Stimulated activated CD4-positive, alpha-beta T cell treated with anti-CD3 and anti-CD28 coated beads, Interleukin-1b, Interleukin-23, amount 100 ng/mL, for 4 hours (primary cell): ENCODE results near the gene GNA12.
"Not testable (repeated sequence)": the region's sequence is repeated elsewhere in the genome, so short reads cannot be mapped to it uniquely, and the experiment has no call there.

Experiments
- DNase-seq, 2 donors: peaks; one replicate each; pipeline ENCODE4 v3.0.0-alpha.2; 2020; ENCODE audit warnings: low read depth in 2 of 2

The GNA12 gene

DNA sequence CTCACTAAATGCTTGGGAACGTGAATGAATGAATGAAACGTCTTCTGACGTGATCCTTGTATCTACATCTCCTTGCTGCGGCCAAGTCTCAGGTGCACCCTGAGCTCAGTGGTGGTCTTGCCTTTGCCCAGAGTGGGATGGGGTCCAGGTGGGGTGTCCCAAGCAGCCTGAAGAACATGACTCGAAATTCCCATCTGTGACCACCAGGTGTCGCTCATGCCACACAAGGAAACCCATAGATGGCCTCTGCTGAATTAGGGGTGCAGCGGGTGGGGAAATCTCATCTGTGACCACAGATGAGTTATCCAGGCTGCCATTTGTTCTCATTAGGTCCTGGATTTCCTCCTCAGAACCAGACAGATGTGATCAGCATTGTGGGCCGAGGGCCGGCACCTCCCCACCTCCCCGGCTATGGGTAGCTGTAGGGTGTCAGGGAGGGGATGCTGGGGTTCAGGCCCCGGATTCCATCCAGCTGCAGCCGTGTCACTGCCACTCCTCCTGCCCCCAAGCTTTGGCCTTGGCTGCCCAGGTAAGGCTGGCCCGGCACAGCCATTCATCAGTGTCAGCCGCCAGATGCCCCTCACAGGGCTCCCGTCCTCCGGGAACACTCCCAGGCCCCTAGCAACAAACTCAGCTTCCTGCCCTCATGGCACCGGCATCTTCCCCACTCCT is 21.0 kb upstream of the GNA12 start:
- DNase-seq, result peak; percentile 62 to 73

- DNase-seq, result no peak
Observed at GRCh38 chr7:2864204-2864985, 20.3 kb upstream of the GNA12 start.

GRCh38 chr7:2863461-2864066 is 19.5 kb upstream of the GNA12 start:
- DNase-seq, result peak; percentile 44 to 46

DNA sequence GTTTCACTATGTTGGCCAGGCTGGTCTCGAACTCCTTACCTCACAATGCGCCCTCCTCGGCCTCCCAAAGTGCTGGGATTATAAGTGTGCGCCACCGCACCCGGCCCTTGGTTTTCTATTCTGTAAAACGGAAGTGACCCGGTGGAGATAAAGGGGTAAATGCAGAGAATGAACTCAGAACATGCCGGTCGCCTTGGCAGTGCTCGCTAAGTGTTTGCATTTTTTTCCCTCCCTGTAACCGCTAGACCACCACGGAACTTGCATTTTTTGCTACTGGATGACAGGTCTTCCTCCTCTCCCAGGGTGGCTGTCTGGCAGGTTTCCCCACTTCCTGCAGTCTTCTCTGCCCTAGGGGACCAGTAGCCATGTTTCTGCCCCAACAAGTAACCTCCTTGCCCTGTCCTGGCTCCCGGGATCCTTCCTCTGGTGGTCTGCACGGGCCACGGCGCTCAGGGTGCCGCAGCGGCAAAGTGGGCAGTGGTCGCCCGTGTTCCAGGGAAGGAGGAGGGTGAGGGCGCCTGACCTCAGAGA is 18.8 kb upstream of the GNA12 start:
- DNase-seq, result no peak

DNA sequence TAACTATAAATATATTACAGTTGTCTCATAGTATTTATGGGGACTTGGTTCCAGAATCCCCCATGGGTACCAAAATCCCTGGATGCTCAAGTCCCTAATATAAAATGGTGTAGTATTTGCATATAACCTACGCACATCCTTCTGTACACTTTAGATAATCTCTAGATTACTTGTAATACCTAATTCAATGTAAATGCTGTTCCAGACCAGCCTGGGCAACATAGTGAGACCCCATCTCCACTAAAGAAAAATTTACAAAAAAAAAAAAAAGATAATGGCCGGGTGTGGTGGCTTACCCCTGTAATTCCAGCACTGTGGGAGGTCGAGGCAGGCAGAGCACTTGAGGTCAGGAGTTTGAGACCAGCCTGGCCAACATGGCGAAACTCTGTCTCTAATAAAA is 17.4 kb upstream of the GNA12 start:
- no peak for DNase-seq

GRCh38 chr7:2860627-2861133 is 16.6 kb upstream of the GNA12 start:
- DNase-seq, result no peak

DNA sequence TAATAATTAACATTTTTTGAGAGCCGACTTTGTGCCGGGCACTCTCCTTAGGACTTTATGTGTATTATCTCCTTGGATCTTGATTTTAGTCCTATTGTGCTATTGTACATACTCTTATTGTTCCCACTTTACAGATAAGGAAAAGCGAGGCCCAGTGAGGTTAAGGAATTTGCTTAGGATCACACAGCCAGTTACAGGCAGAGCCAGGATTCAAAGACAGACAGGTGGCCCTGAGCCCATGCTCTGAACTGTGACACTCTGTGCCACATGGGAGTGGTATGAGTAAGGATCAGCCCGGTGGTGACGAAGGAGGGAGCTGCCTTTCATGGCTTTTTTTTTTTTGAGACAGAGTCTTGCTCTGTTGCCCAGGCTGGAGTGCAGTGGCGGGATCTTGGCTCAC is 15.8 kb upstream of the GNA12 start:
- DNase-seq, result no peak

DNA sequence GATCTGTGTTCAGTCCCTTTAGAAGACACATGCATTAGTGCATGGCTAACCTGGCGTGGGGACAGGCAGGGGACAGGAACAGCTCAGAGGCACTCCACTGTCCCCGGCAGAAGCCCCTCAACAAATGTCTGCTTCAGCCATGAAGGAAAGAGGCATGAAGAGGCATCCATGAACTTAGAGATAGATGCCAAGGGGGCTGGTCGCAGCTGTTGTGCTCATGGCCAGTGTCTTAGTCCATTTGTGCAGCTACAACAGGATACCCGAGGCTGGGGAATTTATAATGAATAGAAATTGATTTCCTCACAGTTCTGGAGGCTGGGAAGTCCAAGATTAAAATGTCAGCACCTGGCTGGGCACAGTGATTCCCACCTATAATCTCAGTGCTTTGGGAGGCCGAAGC is 14.5 kb upstream of the GNA12 start:
- DNase-seq, result no peak

DNA sequence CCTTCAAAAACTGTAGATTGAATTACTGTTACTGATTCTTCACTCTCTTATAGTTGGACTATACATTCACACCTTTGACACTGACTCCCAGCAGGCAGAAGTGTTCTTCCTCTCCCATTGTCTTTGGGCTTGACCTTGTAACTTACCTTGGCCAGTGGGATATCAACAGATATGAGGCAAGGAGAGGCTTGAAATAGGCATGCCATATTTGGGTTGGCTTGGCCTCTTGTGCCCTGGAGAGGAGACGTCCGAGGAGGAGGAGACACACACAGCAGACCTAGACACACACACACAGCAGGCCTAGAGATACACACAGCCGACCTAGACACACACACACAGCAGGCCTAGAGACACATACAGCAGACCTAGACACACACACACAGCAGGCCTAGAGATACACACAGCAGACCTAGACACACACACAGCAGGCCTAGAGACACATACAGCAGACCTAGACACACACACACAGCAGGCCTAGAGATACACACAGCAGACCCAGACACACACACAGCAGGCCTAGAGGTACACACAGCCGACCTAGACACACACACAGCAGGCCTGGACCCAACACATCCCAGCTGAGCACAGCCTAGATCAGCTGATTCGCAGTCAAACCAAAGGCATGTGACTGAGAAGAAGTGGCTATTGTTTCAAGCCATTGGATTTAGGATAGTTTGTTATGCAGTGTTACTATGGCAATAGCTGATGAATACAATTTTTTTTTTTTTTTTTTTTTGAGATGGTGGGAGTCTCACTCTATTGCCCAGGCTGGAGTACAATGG is 12.5 kb upstream of the GNA12 start:
- no peak for DNase-seq

GRCh38 chr7:2855386-2855785 is 11.3 kb upstream of the GNA12 start:
- no peak for DNase-seq

GRCh38 chr7:2853552-2853951 is 9.4 kb upstream of the GNA12 start:
- DNase-seq, result not testable (repeated sequence)

DNA sequence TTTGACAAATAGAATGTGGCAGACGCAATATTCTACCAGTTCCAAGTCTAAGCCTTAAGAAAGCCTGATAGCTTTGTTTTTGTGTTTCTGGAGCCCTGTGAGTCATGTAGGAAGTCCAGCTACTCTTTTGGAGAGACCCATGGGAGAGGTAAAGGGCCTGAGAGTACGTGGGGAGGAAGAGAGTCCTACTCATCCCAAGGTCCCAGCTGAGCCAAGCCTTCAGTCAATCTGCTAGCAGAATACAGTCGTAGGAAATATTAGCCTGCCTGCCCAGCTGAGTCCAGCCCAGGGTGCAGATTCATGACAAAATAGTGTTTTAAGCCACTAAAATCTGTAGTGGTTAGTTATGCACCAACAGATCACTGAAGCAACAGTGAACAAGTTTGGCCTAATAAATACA is 9.0 kb upstream of the GNA12 start:
- DNase-seq, result no peak

DNA sequence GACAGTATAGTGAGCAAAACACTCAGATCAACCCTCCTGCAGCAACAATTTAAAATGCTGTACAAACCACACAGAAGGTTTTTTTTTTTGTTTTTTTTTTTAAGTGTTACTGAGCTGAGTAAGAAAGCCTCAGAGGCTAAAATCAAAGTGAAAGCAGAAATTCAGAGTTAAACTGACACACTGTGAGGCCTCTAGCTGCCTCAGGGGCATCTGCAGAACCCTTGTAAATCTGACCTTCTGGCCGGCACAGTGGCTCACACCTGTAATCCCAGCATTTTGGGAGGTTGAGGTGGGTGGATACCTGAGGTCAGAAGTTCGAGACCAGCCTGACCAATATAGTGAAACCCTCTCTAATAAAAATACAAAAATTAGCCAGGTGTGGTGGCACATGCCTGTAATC is 7.4 kb upstream of the GNA12 start:
- DNase-seq, result no peak

GRCh38 chr7:2849941-2850766 is 6.0 kb upstream of the GNA12 start:
- no peak for DNase-seq

DNA sequence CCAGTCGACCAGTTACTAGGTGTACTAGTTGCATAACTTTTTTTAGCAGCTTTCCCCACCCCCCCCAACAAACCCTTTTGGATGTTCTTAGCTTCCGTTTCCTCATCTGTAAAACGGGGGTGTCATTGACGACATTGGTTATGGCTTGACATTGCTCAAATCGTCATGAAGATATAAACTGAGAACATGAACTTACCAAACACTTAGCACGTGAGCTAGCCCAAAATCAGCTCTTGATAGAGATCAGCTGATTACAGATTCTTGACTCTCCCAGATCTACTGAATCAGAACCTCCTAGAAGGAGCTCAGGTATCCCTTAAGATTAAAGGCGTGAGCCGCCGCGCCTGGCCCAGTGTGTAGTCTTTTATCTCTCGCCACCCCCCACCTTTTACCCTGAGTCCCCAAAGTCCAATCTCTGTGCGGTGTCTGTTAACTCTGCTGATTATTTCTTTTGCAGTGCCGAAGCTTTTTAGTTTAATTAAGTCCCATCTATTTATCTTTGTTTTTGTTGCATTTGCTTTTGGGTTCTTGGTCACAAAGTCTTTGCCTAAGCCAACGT is 1.0 kb upstream of the GNA12 start:
- no peak for DNase-seq

DNA sequence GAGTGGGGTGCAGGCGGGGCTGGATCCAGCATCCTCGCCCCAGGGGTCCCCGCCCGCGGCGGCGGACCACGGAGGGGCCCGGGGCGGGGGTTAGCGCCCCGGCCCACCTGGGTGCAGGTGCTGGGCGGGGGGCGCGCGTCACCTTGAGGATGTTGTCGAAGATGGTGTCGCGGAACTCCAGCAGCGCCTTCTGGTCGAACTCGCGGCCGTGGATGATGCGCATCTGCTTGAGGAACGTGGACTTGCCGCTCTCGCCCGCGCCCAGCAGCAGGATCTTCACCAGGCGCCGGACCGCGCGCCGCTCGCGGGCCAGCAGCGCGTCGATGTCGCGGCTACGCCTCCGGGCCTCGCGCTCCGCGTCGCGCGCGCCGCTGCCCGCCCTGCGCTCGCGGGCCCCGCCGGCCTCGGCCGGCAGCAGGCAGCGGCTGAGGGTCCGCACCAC is 376 bp downstream of the GNA12 start:
- DNase-seq, result peak in 1 of 2 donors; percentile 26

DNA sequence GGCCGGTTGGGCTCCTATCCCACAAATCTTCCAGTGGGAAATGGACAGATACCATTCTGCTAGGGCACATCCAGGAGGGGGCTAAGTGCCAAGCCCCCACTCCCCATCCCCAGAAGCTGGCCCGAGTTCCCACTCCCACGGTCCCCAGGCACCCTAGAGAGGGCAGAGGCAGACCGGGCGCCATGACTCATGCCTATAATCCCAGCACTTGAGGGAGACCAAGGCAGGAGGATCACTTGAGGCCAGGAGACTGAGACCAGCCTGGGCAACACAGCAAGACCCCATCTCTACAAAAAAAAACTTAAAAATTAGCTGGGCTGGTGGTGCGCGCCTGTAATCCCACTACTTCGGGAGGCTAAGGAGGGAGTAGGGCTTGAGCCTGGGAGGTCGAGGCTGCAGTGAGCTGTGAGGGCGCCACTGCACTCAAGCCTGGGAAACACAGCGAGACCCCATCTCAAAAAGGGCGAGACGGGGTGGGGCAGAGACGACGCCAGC is 870 bp downstream of the GNA12 start:
- DNase-seq, result no peak

DNA sequence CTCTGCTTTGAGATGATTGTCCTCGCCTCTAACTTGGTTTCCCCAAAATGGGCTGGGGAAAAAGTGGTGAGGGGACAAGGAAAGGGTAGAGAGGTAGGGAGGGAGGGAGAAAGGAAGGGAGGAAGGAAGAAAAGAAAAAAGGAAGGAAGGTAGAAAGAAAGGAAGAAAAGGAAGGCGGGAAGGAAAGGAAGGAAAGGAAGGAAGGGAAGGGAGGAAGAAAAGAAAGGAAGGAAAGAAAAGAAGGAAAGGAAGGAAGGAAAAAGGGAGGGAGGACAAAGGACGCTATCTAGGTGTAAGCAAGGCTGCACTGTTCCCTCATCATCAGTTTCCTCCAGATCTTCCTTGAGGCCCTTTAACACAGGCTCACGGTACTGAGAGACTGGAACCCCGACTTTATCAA is 2.2 kb downstream of the GNA12 start:
- no peak for DNase-seq

GRCh38 chr7:2840458-2840857 is 3.6 kb downstream of the GNA12 start:
- no peak for DNase-seq

GRCh38 chr7:2838873-2839578 is 5.1 kb downstream of the GNA12 start:
- DNase-seq, result no peak
